Astrocyte of the spinal cord (primary cell): ENCODE measurements around the gene EPN2.

Source experiments
- DNase-seq: peaks from one replicate; pipeline ENCODE4 v3.0.0; 2011; ENCODE audit warnings: low read depth, low spot score
- H3K4me3 ChIP-seq: 2 replicates; pipeline ENCODE4 v1.5.1; 2011; ENCODE audit warnings: low read depth, mild to moderate bottlenecking, low read length, moderate library complexity
- in situ Hi-C: cut with HindIII; loops from 2 replicates; pipeline ENCODE4 v1.10.0; 2017; ENCODE audit warnings: low sequenced_read_pairs
- TF ChIP-seq, protein P1 (sequence below): IDR thresholded peaks from 2 replicates; pipeline ENCODE4 v1.5.1; 2012; ENCODE audit warnings: low read depth, mild to moderate bottlenecking, low read length, inconsistent platforms

EPN2 gene

DNA sequence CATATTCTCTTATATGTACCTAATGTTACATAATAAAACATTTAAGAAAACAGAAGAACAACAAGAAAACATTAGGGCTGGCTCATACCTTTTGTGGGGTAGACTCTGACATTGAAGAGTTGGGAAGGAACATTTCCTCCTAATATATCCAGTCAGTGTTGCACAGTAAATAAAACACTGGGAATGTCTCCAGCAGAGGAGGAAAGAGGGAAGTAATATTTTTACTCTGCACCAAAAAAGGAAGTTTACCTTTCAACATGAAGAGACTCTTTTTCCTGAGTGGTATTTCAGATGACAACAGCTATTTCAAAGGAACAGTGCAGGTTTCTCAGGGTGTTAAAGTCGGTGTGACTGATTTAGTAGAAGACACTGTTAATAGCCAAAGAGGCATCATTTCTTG lies 31.9 kb downstream of the EPN2 start:
- in situ Hi-C loops = no loop called here
- no peak overlapping the region for H3K4me3 ChIP-seq
- TF ChIP-seq, protein P1, sequence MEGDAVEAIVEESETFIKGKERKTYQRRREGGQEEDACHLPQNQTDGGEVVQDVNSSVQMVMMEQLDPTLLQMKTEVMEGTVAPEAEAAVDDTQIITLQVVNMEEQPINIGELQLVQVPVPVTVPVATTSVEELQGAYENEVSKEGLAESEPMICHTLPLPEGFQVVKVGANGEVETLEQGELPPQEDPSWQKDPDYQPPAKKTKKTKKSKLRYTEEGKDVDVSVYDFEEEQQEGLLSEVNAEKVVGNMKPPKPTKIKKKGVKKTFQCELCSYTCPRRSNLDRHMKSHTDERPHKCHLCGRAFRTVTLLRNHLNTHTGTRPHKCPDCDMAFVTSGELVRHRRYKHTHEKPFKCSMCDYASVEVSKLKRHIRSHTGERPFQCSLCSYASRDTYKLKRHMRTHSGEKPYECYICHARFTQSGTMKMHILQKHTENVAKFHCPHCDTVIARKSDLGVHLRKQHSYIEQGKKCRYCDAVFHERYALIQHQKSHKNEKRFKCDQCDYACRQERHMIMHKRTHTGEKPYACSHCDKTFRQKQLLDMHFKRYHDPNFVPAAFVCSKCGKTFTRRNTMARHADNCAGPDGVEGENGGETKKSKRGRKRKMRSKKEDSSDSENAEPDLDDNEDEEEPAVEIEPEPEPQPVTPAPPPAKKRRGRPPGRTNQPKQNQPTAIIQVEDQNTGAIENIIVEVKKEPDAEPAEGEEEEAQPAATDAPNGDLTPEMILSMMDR = no peak
- DNase-seq = no peak

DNA sequence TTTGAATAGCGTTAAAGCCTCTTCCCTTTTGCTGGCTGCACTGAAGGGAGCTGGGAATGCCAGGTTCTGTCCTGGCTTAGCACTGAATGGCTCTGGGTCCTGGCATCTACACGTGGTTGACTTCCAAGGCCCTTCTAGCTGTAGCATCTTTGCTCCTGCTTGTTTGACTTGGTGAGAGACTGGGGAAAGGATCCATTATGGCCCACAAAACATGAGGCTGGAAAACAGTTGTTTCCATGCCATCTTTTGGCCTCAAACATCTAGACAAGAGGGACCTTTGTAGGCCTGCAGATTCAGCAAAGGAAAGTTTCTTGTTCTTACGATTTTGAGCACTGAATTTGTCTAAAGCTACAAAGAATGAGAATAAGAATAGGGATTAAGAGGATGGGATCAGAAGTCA lies 32.5 kb downstream of the EPN2 start:
- DNase-seq = no peak
- in situ Hi-C loops = no loop called here
- TF ChIP-seq, protein P1 = no peak
- H3K4me3 ChIP-seq = no peak overlapping the region

DNA sequence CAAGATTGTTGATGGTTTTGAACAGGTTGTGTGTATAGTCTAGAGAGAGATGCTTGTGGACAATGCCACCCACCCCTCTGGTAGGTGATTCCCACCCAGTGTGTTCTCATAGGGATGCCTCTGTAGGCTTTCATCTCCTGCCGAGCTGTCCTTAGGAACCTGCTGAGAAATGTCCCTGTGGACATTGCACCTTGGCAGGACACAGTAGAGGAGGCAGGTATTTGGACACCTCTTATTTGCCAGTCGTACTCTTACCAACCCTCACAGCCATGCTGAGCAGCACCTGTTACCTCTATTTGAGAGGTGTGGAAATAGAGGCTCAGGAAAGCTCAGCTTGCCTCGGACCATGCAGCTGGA lies 33.2 kb downstream of the EPN2 start:
- in situ Hi-C loops = no loop called here
- DNase-seq = no peak
- TF ChIP-seq, protein P1 = no peak
- H3K4me3 ChIP-seq = no peak overlapping the region

DNA sequence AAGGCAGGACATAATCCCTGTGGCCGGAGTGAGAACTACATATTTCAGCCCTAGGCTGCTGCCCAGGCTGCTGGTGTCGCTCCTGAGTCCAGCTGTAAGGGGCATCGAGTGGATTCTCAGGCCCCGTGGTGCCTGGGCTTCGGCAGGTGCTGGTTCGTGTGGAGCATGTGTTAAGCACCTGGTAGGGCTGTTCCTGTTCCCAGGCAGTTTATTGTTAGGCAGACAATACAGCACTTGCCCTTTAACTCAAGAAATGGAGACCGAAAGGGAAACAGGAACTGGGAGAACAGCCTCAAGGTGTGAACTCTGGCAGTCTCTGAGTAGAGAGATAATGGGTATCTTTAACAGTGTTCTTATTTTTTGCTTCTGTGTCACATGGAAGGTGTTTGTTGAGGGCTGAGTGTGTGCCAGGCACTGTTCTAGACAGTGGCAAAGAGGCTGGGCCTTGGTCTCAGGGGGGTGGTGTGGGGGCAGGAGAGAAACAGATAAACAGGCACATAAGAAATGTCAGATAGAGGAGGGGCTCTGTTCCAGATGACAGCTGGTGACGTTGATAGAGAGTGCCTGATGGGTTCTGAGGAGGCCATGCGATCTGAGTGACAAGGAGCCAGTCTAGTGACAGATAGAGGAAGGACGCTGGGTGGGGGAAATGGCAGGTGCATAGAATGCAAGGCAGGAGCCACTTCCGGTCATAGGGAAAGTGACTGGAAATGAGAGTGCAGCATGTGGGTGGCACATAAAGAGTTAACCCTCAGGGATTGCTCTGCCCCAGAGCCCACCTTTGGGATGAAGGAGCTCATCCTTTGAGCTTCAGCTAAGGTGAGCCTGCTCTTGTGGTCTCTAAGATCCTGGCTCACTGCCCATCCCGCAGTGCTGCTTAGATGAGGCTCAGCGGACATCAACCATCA lies 33.8 kb downstream of the EPN2 start:
- in situ Hi-C loops = no loop called here
- H3K4me3 ChIP-seq = no peak overlapping the region
- TF ChIP-seq, protein P1 = no peak
- no peak for DNase-seq

DNA sequence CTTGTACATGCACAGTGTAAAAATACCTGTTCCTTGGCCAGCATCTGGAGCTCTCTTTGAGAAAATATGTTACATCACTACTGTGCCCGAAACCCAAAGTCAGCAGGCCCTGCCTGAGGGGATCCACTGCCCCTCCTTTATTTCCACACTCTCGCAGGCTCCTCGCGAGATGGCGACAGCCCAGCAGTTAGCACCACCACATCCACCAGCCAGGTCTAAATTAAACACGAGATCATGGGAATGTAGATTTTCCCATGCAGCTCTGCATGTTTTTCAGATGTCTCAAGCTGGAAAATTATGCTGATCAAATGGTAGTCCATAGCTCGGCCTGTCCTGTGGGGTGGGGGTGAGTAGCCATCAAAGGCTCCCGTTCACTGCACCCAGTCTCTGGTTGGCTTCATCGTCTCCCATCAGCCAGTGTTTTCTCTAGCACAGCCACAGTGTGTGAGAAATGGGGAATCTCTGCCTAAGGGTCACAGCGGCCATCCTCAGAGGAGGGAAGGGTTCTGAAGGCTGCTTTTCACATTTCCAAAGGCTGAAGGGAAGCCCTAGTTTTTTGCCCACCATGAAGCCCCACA lies 34.7 kb downstream of the EPN2 start:
- TF ChIP-seq, protein P1 = no peak
- in situ Hi-C loops = no loop called here
- DNase-seq = no peak
- H3K4me3 ChIP-seq = no peak overlapping the region

DNA sequence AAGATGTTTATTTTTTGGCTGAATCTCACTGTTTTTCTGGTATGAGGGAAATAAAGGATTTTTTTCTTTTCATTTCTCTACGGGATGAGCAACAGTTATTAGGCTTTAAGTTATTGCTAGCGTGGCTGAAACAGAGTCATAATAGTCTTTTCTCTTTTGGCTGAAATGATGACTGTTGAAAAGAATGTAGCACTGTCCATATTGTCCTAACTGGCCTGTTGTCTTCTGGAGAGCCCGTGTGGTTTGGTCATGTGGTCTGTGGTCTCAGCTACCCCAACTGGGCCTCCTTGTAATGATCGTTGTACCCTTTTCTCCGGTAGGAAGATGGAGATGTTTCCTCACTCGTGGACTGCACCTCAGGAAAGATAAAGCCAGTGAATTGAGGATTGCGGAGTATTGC lies 36.6 kb downstream of the EPN2 start:
- in situ Hi-C loops = no loop called here
- TF ChIP-seq, protein P1 = no peak
- no peak overlapping the region for H3K4me3 ChIP-seq
- no peak for DNase-seq
